ENCODE measurements around the gene MAB21L3.

GRCh38 chr1:116178837-116179236 is 67.6 kb downstream of the MAB21L3 start:
- no peak for TF ChIP-seq CTCF (IDR thresholded peaks at IDR 0.05; ENCODE audit: low read length)
- TF ChIP-seq EZH2 (IDR thresholded peaks at IDR 0.05; ENCODE audit: borderline replicate concordance, low read length), result no peak

All from OCI-LY1 (cell line).